CD4-positive, alpha-beta T cell treated with Interleukin-4 for 4 hours (primary cell): ENCODE measurements around the gene BMPR1B.

Experiments used
- DNase-seq: peaks from one replicate; pipeline ENCODE4 v3.0.0-alpha.2; 2020

Gene BMPR1B

GRCh38 chr4:94918543-94918942, 160.8 kb downstream of the BMPR1B start:
- no peak for DNase-seq

DNA sequence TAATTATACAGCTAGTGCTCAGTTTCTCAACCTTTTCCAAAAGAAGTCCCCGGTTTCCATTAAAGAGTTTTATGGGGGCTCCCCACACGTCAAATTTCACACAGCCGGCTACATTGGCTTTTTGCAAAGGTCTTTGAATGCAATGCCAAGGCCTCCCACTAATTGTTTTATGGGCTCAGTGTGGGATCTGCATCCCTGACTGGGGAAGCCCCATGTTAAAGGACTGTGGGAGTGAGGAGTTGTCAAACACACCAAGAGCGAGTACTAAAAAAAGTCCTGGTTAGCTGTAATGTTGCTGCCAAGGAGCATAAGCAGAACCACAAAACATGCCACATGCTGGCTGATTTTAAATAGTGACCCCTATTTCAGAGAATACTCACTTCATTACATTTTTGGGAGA, 162.6 kb downstream of the BMPR1B start:
- no peak for DNase-seq

DNA sequence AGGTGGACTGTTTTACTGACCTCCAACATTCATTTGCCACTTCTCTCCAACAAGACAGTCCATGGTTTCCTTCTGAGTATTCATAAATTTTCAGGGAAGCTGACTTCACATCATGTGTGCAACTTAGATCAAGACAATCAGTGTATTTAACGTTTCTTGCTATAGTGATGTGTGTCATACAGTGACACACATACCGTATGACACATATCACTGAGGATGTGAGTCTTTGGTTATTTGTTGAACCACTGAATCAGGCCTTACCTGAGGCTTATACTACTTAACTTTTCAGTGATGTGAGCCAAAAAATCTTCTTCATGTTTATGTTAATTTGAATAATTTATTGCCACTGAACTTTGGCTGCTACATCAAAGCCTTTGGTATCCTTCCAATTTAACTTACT, 166.8 kb downstream of the BMPR1B start:
- DNase-seq, result no peak

GRCh38 chr4:94925764-94926347, 168.1 kb downstream of the BMPR1B start:
- DNase-seq, result no peak

DNA sequence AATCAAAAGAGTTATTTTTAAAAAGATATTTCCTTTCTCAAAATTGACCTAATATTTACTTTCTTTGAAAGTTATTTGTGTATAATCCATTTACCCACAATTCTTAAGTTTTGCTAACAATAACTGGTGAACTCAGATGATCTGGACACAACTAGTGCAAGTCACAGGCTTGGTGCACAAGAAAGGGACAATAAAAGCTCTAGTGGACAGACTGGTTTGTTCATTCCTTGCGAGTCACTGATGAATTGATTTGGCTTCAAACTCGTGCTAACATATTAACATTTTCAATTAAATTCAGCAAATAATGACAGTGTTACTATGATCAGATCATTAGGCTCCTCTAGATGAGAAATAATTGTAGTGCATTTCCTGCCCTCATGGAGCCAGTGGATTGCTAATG, 169.2 kb downstream of the BMPR1B start:
- DNase-seq, result no peak

- no peak for DNase-seq
Observed at GRCh38 chr4:94927696-94928095, 169.9 kb downstream of the BMPR1B start.

- no peak for DNase-seq
Observed at GRCh38 chr4:94929696-94930095, 171.9 kb downstream of the BMPR1B start.

DNA sequence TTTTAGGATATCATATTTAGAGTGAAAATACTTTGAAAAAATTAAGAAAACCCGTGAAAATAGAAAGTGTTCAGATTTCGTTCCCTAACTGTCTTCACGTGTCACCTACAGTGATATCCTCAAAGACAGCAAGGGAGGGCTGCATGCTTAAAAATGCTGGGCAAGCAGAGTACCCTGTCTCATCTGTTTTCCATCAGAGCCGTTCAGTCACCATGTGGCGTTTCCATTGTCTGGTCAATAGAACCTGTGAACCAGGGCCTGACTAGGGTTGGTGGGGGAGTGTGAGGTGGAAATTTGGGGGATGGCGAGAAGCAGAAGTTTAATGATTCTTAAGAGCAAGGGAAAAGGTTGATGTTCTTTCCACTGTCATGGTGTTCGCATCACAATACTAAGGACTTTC, 173.9 kb downstream of the BMPR1B start:
- DNase-seq, result no peak

- DNase-seq, result no peak
Observed at GRCh38 chr4:94932366-94932765, 174.6 kb downstream of the BMPR1B start.

DNA sequence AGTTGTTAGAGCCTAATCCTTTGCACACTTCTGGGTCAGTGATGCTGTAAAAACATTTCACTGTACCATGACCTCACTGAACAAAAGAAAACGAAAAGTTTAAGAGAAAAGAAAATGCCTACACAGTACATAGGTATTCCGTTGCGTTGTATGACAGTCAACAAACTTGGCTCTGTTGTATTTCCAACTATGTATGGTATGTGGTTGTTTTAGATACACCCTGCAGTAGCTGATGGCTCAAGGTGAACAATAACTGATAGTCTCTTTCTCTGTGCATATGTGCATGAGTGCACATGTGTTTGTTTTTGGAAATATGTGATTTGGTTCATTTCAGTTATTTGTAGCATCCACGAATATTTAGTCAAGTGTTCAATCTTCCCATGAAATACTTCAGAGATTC, 176.0 kb downstream of the BMPR1B start:
- no peak for DNase-seq

- DNase-seq, result no peak
Observed at GRCh38 chr4:94934201-94934600, 176.4 kb downstream of the BMPR1B start.

DNA sequence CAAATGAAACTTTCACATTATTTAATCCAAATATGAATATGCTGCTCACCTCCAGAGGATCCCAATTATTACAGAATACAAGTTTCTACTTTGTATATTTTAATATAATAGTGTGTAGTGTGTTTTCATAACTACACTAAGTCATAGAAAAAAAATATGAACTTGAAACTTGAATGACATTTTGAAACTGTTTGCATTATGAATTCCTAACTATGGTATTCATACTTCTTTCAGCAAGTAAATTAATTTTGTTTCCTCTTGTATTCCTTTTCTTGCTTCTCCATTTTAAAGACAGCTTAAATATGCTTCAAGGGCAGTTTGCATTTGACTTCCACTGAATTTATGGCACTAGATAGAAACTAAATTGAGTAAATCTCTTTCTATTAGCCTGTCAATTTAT, 177.1 kb downstream of the BMPR1B start:
- no peak for DNase-seq

DNA sequence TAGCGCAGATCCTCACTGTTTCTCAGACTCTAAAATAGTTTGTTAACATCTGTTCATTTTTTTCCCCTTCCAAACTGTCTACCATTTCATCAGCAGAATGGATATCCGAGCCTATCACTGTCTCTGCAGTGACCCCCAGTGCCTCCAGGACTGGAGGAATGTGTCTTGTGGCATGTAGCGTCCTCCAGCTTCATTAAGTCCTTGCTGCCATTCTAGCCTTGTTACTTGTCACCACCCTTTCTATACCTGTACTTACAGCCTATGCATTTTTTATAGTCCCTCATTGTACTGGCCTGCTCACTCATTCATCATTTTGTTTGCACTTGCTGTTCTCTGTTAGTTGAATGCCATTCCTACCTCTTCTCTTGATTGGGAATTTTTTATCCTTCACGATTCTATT, 179.1 kb downstream of the BMPR1B start:
- DNase-seq, result no peak

- DNase-seq, result no peak
Observed at GRCh38 chr4:94939791-94940519, 182.2 kb downstream of the BMPR1B start.

- no peak for DNase-seq
Observed at GRCh38 chr4:94940520-94940908, 182.8 kb downstream of the BMPR1B start.

- no peak for DNase-seq
Observed at GRCh38 chr4:94941706-94942105, 184.0 kb downstream of the BMPR1B start.

GRCh38 chr4:94944726-94945125, 187.0 kb downstream of the BMPR1B start:
- no peak for DNase-seq

GRCh38 chr4:94947681-94948108, 189.9 kb downstream of the BMPR1B start:
- DNase-seq, result no peak

DNA sequence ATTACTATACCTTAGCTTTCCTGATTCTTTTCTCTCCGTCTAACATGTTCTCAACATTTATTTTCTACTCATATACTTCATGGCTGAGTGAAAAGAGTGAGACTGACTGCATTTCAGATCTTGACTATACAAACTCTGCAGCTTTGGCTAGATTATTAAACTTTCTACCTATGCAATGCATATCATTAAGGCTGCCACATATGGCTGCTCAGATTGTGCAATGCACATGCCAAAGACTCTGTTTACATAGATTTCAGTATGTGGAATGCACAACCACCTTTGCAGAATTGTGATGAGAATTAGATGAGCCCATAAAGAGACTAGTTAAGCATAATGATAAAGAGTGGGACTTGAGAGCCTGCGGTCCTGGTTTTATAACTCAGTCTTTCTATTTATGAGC, 196.5 kb downstream of the BMPR1B start:
- DNase-seq, result no peak

DNA sequence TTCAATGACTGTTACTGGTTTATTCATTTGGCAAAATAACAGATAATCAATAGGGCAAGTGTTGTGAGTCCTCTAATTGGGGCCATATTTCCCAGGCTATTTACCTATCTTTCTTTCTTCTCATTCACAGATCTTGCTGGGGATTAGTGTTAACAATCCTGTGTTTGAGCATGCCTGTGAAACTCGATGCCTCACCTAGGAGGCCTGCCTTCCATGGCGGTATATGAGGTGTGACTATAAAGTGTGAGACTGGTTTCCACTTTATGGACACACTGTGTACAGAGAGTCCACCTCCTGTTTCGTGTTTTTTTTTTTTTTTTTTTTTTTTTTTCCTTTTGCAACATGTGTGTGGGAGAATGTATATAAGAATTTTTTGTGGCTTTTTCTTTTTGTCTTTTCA, 199.3 kb downstream of the BMPR1B start:
- DNase-seq, result no peak

GRCh38 chr4:94959307-94959706, 201.6 kb downstream of the BMPR1B start:
- no peak for DNase-seq

GRCh38 chr4:94960708-94961107, 203.0 kb downstream of the BMPR1B start:
- no peak for DNase-seq

DNA sequence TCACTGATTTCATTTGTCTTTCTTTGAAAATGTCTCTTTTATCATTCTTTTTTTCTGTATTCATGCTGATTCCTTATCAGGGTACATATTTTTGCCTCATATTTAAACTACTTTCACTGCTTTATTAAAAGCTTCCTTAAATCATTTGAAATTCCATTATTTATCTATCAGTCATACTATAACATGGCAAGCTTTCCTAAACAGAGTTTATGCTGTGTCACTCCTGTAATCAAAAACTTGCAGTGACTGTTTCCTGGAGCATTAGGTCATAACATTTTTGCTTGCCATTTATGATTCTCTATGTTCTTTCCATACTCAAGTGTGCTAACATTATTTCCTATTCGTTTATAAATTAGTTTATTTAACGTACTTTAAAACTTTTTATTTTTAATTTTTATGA, 203.7 kb downstream of the BMPR1B start:
- no peak for DNase-seq

DNA sequence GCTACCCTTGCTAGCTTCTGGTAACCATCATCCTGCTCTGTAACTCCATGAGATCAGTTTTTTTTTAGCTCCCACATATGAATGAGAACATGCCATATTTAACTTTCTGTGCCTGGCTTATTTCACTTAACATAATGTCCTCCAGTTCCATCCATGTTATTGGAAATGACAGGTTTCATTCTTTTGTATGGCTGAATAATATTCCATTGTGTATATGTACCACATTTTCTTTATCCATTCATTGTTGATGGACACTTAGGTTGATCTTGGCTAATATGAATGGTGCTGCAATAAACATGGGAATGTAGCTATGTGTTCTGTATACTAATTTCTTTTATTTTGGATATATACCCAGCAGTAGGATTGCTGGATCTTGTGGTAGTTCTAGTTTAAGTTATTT, 204.7 kb downstream of the BMPR1B start:
- DNase-seq, result no peak

DNA sequence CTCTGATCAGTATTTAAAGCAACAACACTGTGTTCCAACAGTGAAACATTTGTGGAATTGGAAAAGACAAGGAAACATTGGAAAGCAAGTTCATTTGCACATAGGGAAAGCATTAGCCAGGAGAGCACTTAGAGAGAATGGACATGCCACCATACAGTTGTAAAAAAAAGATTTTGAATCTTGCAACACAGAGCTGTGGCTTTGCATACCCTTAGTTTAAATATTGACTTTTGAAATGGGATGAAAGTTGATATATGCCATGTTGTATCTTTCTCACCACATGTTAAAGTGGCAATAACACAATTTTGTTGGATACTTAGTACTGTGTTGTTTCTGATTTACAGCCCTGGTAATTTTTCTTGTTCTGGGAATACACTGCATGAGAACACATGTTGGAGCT, 208.1 kb downstream of the BMPR1B start:
- no peak for DNase-seq
